GM23338 (cell line): ENCODE results near the gene NUPR1. TPM values are rescaled to one million over a fixed set of nuclear protein-coding genes. Genes with fewer than 3 reads are reported as not detected.

Source experiments
- ATAC-seq: fragments of 200-7000 bp; cut with Tn5 transposase; 3 replicates; pipeline ENCODE4 v1.9.1; 2020
- DNase-seq: peaks from one replicate; pipeline ENCODE4 v3.0.0-alpha.2; 2015; ENCODE audit warnings: low spot score
- H2AFZ ChIP-seq: fragments of 200-600 bp; sonication (generic); 2 replicates; pipeline ENCODE4 v1.8.0; 2016; ENCODE audit warnings: antibody characterized with exemption, mild to moderate bottlenecking, moderate library complexity
- H3F3A ChIP-seq: fragments of 200-600 bp; sonication (generic); replicated peaks from 2 replicates; pipeline ENCODE4 v1.8.0; 2017; ENCODE audit warnings: antibody characterized with exemption, mixed run types, low read depth
- H3K27ac ChIP-seq: fragments of 200-600 bp; sonication (generic); 2 replicates; pipeline ENCODE4 v1.6.1; 2016; ENCODE audit warnings: low read depth
- H3K27me3 ChIP-seq: fragments of 200-600 bp; sonication (generic); 2 replicates; pipeline ENCODE4 v1.8.0; 2016; ENCODE audit warnings: mild to moderate bottlenecking, mixed run types, moderate library complexity; ENCODE audit not compliant: insufficient read depth
- H3K36me3 ChIP-seq: fragments of 200-600 bp; sonication (generic); 2 replicates; pipeline ENCODE4 v1.8.0; 2016; ENCODE audit warnings: mild to moderate bottlenecking; ENCODE audit not compliant: insufficient read depth
- H3K4me1 ChIP-seq: fragments of 200-600 bp; sonication (generic); 2 replicates; pipeline ENCODE4 v1.8.0; 2016; ENCODE audit warnings: mild to moderate bottlenecking, moderate library complexity; ENCODE audit not compliant: insufficient read depth
- H3K4me2 ChIP-seq: fragments of 200-600 bp; sonication (generic); 2 replicates; pipeline ENCODE4 v1.7.1; 2017; ENCODE audit warnings: mixed run types
- H3K4me3 ChIP-seq: fragments of 200-600 bp; sonication (generic); 2 replicates; pipeline ENCODE4 v1.6.1; 2016; ENCODE audit warnings: mixed run types
- H3K79me2 ChIP-seq: fragments of 200-600 bp; sonication (generic); replicated peaks from 2 replicates; pipeline ENCODE4 v1.8.0; 2017; ENCODE audit warnings: mild to moderate bottlenecking; ENCODE audit not compliant: insufficient read depth
- H3K9me2 ChIP-seq: fragments of 200-600 bp; sonication (generic); 2 replicates; pipeline ENCODE4 v1.8.0; 2017; ENCODE audit not compliant: insufficient read depth
- H4K20me1 ChIP-seq: fragments of 200-600 bp; sonication (generic); replicated peaks from 2 replicates; pipeline ENCODE4 v1.8.0; 2017; ENCODE audit warnings: mild to moderate bottlenecking; ENCODE audit not compliant: insufficient read depth
- H3K27ac Mint-ChIP-seq: 2 replicates; pipeline ENCODE4 v1.8.0; 2020; ENCODE audit warnings: inconsistent platforms, mild to moderate bottlenecking, moderate library complexity, mixed read lengths
- H3K27me3 Mint-ChIP-seq: 3 replicates; pipeline ENCODE4 v1.8.0; 2022; ENCODE audit warnings: low read depth, mild to moderate bottlenecking, moderate library complexity, mixed read lengths, inconsistent platforms; ENCODE audit not compliant: insufficient read depth, poor library complexity
- H3K36me3 Mint-ChIP-seq: 3 replicates; pipeline ENCODE4 v1.8.0; 2021; ENCODE audit warnings: low read depth, mild to moderate bottlenecking, inconsistent platforms, moderate library complexity, mixed read lengths
- H3K4me1 Mint-ChIP-seq: 3 replicates; pipeline ENCODE4 v1.8.0; 2020; ENCODE audit warnings: mild to moderate bottlenecking, inconsistent platforms, mixed read lengths
- H3K4me3 Mint-ChIP-seq: 3 replicates; pipeline ENCODE4 v1.8.0; 2021; ENCODE audit warnings: moderate library complexity, mild to moderate bottlenecking, inconsistent platforms, mixed read lengths
- H3K9me3 Mint-ChIP-seq: 3 replicates; pipeline ENCODE4 v1.8.0; 2020; ENCODE audit warnings: moderate library complexity, mild to moderate bottlenecking, inconsistent platforms, mixed read lengths
- CREB1 ChIP-seq: fragments of 250-450 bp; sonication (Bioruptor Pico); IDR thresholded peaks from 2 replicates; pipeline ENCODE4 v1.5.0; 2020; ENCODE audit warnings: low read depth, mild to moderate bottlenecking, moderate library complexity
- EZH2 ChIP-seq: fragments of 200-600 bp; sonication (generic); IDR thresholded peaks from one replicate; pipeline ENCODE4 v1.8.0; 2017; ENCODE audit warnings: antibody characterized with exemption, mild to moderate bottlenecking, low read depth; ENCODE audit not compliant: unreplicated experiment
- ZNF114 ChIP-seq: fragments of 250-450 bp; sonication (Bioruptor Pico); IDR thresholded peaks from 2 replicates; pipeline ENCODE4 v1.5.0; 2020; ENCODE audit warnings: mild to moderate bottlenecking, moderate library complexity
- polyA plus RNA-seq: library from polyadenylated mRNA; unstranded; fragments of >200 nt; fragmentation: Nextera tagmentation; extraction: Ambion mirVana; gene quantifications from 2 replicates; pipeline ENCODE4 v1.2.1, GENCODE V29; 2016
- total RNA-seq: library from RNA; depleted of rRNA; stranded (reverse); fragments of >200 nt; shearing (Covaris generic); gene quantifications from 2 replicates; pipeline ENCODE4 v1.2.3, GENCODE V29; 2014
- TF ChIP-seq, protein P1 (sequence below): IDR thresholded peaks from one replicate; pipeline ENCODE4 v1.6.1; 2018; ENCODE audit warnings: antibody characterized with exemption; ENCODE audit not compliant: unreplicated experiment
- TF ChIP-seq, protein P2 (sequence below): IDR thresholded peaks from 2 replicates; pipeline ENCODE4 v1.6.1; 2016; ENCODE audit warnings: antibody characterized with exemption
- TF ChIP-seq, protein P3 (sequence below): fragments of 250-450 bp; sonication (Bioruptor Pico); IDR thresholded peaks from 2 replicates; pipeline ENCODE4 v1.5.0; 2020; ENCODE audit warnings: mild to moderate bottlenecking, moderate library complexity

Gene NUPR1
- total and polyA plus RNA-seq, 2 experiments from 2014 or later, result 0.03 to 0.48 TPM

DNA sequence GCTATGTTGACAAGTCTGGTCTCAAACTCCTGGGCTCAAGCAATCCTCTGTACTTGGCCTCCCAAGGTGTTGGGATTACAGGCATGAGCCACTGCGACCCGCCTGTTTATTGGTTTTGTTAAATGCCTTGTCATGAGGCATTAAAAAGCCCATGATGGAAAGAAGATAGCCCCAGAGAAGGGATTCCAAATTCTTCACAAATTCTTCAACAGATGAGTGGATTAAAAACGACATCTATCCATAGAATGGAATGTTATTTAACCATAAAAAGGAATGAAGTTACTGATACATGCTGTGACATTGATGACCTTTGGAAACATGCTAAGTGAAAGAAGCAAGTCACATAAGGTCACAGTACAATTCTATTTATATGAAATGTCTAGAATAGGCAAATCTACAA, 19.7 kb upstream of the NUPR1 start (continued):
- TF ChIP-seq, protein P1, sequence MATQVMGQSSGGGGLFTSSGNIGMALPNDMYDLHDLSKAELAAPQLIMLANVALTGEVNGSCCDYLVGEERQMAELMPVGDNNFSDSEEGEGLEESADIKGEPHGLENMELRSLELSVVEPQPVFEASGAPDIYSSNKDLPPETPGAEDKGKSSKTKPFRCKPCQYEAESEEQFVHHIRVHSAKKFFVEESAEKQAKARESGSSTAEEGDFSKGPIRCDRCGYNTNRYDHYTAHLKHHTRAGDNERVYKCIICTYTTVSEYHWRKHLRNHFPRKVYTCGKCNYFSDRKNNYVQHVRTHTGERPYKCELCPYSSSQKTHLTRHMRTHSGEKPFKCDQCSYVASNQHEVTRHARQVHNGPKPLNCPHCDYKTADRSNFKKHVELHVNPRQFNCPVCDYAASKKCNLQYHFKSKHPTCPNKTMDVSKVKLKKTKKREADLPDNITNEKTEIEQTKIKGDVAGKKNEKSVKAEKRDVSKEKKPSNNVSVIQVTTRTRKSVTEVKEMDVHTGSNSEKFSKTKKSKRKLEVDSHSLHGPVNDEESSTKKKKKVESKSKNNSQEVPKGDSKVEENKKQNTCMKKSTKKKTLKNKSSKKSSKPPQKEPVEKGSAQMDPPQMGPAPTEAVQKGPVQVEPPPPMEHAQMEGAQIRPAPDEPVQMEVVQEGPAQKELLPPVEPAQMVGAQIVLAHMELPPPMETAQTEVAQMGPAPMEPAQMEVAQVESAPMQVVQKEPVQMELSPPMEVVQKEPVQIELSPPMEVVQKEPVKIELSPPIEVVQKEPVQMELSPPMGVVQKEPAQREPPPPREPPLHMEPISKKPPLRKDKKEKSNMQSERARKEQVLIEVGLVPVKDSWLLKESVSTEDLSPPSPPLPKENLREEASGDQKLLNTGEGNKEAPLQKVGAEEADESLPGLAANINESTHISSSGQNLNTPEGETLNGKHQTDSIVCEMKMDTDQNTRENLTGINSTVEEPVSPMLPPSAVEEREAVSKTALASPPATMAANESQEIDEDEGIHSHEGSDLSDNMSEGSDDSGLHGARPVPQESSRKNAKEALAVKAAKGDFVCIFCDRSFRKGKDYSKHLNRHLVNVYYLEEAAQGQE, result no peak
- TF ChIP-seq CREB1 (CRISPR knock-in tag) (no peak), EZH2 (no peak)
- TF ChIP-seq, protein P2, sequence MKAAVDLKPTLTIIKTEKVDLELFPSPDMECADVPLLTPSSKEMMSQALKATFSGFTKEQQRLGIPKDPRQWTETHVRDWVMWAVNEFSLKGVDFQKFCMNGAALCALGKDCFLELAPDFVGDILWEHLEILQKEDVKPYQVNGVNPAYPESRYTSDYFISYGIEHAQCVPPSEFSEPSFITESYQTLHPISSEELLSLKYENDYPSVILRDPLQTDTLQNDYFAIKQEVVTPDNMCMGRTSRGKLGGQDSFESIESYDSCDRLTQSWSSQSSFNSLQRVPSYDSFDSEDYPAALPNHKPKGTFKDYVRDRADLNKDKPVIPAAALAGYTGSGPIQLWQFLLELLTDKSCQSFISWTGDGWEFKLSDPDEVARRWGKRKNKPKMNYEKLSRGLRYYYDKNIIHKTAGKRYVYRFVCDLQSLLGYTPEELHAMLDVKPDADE, result no peak

DNA sequence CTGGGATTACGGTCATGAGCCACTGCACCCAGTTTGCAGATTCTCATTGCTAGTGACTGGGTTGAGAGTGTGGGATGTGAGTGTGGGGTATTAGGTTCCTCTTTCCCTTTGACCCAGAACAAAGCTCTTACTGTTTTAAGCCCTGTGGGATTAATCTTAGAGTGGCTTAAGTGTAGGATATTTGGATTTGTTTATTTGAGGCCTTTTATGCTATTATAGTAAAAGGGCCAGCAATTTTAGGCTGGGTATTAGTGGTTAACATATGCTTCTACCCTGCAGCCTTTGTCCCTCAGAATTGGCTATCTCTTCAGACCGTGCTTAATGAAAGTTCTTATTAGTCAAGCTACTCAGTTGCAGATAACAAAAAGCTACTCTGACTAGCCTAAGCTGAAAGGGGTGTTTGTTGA, 18.1 kb upstream of the NUPR1 start:
- H3K27me3 Mint-ChIP-seq, result no peaks in the 10 kb centered on the region
- H3K27ac Mint-ChIP-seq, result no peak overlapping the region
- H3K9me3 Mint-ChIP-seq, result no peaks in the 10 kb centered on the region; the same call in 2 of the 3 replicates
- no peak overlapping the region for H3K4me3 Mint-ChIP-seq
- Histone ChIP-seq H3K4me1 (no peaks in the 10 kb centered on the region), H3K4me2 (no peak overlapping the region), H3K36me3 (no peaks in the 10 kb centered on the region), H4K20me1 (no peaks in the 10 kb centered on the region), H3K79me2 (peaks cover 12% of the 10 kb centered on the region; the same call in 1 of the 2 replicates), H3F3A (no peaks in the 10 kb centered on the region), H3K9me2 (no peaks in the 10 kb centered on the region), H3K27me3 (no peaks in the 10 kb centered on the region), H2AFZ (no peak overlapping the region), H3K27ac (no peak overlapping the region), H3K4me3 (no peak overlapping the region)
- ATAC-seq (no peak), DNase-seq (no peak)
- H3K4me1 Mint-ChIP-seq, result peaks cover 5% of the 10 kb centered on the region; the same call in 2 of the 3 replicates
- TF ChIP-seq, protein P3, sequence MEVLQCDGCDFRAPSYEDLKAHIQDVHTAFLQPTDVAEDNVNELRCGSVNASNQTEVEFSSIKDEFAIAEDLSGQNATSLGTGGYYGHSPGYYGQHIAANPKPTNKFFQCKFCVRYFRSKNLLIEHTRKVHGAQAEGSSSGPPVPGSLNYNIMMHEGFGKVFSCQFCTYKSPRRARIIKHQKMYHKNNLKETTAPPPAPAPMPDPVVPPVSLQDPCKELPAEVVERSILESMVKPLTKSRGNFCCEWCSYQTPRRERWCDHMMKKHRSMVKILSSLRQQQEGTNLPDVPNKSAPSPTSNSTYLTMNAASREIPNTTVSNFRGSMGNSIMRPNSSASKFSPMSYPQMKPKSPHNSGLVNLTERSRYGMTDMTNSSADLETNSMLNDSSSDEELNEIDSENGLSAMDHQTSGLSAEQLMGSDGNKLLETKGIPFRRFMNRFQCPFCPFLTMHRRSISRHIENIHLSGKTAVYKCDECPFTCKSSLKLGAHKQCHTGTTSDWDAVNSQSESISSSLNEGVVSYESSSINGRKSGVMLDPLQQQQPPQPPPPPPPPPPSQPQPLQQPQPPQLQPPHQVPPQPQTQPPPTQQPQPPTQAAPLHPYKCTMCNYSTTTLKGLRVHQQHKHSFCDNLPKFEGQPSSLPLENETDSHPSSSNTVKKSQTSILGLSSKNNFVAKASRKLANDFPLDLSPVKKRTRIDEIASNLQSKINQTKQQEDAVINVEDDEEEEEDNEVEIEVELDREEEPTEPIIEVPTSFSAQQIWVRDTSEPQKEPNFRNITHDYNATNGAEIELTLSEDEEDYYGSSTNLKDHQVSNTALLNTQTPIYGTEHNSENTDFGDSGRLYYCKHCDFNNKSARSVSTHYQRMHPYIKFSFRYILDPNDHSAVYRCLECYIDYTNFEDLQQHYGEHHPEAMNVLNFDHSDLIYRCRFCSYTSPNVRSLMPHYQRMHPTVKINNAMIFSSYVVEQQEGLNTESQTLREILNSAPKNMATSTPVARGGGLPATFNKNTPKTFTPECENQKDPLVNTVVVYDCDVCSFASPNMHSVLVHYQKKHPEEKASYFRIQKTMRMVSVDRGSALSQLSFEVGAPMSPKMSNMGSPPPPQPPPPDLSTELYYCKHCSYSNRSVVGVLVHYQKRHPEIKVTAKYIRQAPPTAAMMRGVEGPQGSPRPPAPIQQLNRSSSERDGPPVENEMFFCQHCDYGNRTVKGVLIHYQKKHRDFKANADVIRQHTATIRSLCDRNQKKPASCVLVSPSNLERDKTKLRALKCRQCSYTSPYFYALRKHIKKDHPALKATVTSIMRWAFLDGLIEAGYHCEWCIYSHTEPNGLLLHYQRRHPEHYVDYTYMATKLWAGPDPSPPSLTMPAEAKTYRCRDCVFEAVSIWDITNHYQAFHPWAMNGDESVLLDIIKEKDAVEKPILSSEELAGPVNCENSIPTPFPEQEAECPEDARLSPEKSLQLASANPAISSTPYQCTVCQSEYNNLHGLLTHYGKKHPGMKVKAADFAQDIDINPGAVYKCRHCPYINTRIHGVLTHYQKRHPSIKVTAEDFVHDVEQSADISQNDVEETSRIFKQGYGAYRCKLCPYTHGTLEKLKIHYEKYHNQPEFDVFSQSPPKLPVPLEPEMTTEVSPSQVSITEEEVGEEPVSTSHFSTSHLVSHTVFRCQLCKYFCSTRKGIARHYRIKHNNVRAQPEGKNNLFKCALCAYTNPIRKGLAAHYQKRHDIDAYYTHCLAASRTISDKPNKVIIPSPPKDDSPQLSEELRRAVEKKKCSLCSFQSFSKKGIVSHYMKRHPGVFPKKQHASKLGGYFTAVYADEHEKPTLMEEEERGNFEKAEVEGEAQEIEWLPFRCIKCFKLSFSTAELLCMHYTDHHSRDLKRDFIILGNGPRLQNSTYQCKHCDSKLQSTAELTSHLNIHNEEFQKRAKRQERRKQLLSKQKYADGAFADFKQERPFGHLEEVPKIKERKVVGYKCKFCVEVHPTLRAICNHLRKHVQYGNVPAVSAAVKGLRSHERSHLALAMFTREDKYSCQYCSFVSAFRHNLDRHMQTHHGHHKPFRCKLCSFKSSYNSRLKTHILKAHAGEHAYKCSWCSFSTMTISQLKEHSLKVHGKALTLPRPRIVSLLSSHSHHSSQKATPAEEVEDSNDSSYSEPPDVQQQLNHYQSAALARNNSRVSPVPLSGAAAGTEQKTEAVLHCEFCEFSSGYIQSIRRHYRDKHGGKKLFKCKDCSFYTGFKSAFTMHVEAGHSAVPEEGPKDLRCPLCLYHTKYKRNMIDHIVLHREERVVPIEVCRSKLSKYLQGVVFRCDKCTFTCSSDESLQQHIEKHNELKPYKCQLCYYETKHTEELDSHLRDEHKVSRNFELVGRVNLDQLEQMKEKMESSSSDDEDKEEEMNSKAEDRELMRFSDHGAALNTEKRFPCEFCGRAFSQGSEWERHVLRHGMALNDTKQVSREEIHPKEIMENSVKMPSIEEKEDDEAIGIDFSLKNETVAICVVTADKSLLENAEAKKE, result no peak
- TF ChIP-seq ZNF114, result no peak
- no peak for TF ChIP-seq CREB1 (CRISPR knock-in tag)
- peaks cover 20% of the 10 kb centered on the region for H3K36me3 Mint-ChIP-seq
